Middle frontal gyrus (tissue), 1 donor: ENCODE data around the gene GSTK1.
"Not testable (repeated sequence)": the region's sequence is repeated elsewhere in the genome, so short reads cannot be mapped to it uniquely, and the experiment has no call there.

ENCODE experiments used
- DNase-seq: peaks from one replicate; pipeline ENCODE4 v3.0.0-alpha.2; 2015; ENCODE audit warnings: low spot score; ENCODE audit errors: extremely low spot score

The GSTK1 gene

DNA sequence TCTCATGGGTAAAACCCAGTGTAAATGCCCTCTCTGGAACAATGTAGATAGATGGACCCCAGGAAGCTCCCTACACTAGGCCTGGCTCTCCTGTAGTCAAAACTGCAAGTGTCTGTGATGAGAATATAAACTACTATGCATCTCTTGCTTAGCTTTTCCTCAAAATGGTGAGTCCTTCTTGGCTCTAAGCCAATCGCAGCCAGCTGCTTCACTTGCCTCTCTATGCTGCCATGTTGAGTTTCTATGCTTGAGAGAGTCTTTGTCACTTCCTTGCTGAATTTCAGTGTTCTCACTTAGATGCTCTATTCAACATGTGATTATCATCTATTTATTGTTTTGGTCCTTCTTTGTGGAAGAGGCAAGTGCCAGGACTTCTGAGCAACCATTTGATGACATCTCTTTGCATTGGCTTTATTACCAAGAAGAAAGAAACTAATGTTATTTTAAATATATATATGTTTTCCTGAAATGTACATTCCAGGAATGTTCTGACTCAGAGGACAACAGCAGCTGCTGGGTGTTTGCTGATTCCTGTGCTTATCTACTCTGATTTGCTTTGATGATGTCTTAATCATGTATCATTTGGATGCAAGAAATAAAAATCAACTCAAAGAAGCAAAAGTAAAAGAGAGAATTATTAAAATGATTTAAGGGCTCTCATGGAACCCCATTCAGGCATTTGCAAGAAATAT, 24.8 kb upstream of the GSTK1 start:
- no peak for DNase-seq

DNA sequence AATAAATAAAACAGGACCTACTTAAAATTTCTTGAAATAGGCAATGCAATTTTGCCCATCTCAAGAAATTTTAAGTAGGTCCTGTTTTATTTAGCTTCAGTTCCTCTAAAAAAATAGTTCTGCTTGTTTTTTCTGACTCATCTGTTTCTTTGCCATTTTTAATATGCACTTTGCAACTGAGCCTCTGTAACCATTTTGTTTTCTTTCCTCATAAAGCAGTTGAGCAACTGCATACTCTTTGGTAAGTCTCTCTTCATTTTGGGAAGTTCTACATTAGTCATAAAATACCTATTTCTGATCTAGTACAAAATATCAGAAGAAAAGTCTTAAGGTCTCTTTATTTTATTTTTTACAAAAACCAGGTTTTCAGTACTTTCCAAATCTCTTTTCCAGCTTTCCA, 23.4 kb upstream of the GSTK1 start:
- no peak for DNase-seq

DNA sequence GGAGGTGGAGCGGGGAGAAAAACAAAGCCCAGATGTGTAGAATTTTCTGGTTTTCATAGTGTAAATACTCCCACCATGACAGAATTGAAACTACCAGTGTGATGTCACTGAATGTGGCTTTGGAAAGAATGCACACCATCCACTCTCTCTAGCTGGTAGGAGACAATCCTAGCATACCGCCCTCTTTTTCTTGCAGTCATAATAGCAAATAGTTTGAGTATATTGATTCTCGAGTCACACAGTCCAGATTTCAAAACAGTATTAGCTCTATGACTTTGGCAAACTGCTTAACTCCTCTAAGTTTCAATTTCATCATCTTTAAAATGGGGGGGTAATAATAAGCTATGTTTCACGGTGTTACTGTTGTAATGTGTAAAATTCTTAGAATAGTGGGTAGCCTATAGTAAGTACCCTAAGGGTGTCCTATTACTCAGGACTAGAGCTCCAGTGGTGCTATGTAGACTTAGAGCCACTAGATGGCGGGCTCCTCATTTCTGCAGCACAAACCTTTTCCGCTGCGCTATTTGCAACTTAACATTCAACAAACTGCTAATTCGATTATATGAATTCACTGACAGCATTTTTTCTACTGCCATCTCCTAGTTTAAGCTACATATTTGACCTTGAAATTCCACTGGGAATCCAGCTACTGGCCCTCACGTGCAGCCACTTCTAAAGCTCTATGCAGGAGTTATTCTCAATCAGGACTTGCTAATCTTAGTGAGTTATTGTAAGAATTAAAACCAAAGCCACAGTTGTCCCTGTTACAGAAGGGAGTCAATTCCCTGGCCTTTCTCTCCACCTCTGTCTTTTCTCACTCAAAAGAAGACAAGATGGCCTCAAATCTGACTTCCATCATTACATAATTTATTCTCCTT, 22.7 kb upstream of the GSTK1 start:
- DNase-seq, result peak; percentile 73

DNA sequence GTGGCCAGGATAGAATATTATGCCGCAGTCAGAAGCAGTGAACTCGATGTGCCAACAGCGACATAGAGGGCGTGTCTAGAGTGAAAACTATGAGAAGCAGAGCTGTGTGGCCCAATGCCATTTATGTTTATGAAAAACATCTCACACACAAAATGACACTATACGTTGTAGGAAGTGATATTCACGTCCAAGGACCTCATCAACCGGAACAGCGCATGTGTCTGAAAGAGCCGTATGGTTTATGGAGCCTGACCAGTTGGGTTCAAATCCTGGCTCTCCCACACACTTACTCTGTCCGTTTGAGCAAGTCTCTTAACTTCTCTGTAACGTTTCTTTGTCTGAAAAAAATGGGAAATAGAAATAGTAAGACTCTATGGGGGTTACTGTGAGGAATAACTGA, 20.9 kb upstream of the GSTK1 start:
- DNase-seq, result no peak

DNA sequence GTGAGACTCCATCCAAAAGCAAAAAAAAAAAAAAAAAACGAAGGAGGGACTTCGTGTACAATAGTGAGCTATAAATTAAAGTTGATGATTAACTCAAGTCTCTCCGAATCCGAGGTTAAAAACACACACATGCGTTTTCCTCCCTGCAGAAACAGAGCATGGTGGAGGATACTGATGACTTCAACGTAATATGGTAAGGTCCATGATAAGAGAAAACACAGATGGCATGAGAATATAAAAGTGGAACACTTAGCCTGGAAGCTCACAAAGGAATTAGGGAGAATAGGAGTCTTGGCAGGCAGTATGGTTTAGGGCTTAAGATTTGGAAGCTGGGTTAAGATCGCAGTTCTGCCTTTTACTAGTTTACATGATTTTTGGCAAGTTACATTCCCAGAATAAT, 20.1 kb upstream of the GSTK1 start:
- no peak for DNase-seq

DNA sequence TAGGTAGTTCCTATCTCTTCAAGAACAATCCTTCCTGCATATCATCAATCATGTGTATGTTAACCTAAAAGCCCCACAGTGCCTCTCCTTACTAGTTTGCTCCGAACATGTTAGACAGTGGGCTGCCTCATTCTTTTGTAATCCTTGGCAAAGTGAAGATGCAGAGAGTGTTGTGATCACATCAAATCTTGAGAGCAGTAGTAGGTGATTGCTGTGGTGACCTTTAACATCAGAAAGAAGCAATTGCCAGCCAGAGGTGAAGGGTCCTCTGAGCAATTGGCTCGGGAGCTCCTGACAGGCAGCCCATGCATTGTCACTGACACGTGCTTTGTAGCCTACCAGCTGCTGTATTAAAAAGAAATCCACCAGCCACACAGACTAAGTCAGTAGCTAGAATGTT, 19.6 kb upstream of the GSTK1 start:
- DNase-seq, result no peak

DNA sequence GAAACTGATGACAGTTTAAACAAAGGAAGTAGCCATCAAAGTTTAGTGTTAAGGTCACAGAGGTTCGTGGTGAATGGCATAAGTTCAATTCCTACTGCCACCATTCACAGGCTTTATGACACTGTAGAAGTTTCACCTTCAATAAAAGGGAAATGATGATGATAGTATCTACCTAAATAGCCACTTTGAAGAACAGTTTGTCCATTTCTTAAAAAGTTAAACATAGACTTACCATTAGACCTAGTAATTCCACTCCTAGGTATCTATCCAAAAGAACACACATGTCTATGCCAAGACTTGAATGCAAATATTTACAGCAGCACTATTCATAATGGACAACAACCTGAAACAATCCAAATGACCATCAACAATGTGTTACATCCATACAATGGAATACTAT, 18.9 kb upstream of the GSTK1 start:
- DNase-seq, result no peak

DNA sequence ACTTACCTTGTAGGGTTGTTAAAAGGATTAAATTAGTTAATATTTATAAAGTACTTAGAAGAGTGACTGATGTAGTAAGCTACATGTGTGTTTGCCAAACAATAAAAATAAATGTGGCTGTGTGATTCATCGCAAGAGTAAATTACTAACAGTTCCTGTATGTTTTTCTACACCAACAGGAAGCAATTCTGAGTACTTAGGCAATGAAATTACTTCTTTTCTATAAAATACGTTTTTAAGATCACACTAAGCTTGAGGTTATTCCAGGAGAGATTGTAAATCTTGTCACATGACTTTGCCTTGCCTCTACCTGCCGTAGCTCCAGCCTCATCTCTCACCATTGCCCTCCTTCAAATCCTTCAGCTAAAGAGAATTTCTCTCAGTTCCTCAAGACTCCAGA, 18.1 kb upstream of the GSTK1 start:
- DNase-seq, result no peak

DNA sequence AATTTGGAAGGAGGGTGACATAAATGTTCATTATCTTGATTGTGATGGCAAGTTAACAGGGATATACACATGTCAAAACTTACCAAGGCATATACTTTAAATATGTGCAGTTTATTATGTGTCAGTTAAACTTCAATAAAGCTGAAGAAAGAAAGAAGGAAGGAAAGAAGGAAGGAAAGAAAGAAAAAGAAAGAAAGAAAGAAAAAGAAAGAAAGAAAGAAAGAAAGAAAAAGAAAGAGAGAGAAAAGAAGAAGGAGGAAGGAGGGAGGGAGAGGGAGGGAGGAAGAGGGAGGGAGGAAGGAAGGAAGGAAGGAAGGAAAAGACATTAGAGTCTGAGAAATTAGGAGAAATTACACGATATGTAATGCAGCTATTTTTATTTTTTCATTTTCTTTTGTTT, 15.9 kb upstream of the GSTK1 start:
- DNase-seq, result no peak

DNA sequence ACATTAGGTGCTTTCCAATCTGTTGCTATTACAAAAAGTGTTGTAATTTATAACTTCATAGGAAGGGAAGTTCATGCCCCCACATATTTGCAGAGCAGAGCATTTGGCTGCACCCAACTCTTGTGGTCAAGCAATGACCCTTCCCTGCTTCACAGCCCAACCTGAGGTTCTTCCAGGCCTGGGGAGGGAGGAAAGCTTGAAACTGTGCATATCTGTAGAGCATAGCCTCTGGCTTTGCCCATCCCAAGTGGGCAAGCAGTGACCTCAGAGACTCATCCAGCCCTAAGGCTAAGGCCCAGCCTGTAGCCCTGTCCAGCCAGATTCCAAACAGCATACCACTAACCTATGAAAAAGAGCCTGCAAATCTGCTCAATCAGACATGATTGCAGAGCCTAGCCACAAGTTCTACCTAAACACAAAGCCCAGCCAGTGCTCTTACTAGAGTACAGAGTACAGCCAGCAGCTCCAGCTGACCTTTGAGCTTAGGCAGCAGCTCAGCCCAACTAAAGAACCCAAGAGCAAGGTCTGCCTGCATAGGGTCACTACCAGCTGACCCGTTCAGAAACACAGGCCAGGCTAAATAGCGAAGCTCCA, 14.4 kb upstream of the GSTK1 start:
- no peak for DNase-seq

DNA sequence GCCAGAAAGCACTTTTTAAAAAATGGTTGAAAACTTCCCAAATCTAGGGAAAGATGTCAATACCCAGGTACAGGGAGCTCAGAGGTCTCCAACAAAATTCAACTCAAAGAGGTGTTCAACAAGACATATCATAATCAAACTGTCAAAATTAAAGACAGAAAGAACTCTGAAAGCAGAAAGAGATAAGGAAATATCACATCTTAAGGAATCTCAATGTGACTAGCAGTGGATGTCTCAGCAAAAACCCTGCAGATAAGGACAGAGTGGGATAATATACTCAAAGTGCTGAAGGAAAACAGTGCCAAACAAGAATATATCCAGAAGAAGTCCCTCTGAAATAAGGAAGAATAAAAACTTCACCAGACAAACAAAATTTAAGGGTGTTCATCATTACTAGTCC, 13.0 kb upstream of the GSTK1 start:
- DNase-seq, result no peak

DNA sequence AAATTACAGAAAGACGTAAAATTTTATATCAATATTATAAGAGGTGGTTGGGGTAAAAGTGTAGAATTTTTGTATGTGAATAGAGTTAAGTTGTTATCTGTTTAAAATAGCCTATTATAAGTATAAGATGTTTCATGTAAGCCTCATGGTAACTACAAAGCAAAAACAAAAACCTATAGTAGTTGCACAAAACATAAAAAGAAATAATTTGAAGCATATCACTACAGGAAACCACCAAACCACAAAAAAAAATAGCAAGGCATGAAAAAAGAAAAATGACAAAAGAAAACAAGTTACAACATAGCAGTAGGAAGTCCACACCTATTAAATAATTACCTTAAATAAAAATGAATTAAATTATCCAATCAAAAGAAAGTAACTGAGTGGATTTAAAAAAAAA, 12.4 kb upstream of the GSTK1 start:
- no peak for DNase-seq

DNA sequence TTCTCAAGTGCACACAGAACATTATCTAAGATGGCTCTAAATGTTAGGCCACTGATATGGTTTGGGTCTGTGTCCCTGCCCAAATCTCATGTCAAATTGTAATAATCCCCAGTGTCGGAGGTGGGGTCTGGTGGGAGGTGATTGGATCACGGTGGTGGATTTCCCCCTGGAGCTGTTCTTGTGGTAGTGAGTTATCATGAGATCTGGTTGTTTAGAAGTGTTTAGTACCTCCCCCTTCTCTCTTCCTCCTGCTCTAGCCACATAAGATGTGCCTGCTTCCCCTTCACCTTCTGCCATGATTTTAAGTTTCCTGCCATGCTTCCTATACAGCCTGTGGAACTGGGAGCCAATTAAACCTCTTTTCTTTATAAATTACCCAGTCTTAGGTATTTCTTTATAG, 11.2 kb upstream of the GSTK1 start:
- DNase-seq, result no peak

DNA sequence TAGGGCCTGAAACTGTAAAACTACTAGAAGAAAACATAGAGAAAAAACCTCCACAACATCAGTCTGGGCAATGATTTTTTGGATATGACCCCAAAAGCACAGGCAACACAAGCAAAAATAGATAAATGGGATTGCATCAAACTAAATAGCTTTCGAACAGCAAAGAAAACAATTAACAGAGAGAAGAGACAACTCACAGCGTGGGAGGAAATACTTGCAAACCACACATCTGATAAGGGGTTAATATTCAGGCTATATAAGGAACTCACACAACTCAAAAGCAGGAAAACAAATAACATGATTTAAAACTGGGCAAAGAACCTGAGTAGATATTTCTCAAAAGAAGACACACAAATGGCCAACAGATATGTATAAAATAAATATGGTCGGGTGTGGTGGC, 7.7 kb upstream of the GSTK1 start:
- no peak for DNase-seq

DNA sequence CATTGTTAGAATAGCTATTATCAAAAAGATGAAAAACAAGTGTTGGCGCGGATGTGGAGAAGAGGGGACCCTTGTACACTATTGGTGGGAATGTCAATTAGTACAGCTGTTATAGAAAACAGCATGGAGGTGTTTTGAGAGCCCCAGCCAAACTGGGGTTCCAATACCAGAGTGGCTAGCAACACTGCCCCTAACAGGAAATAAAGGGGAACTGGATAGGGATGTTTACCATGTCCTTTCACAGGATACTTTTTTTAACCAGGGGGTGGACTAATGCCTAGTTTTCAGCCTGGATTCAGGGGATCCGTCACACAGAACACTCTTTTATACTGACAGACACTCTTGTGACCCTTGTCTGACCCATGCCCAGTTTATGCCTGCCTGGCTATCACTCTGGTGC, 6.9 kb upstream of the GSTK1 start:
- DNase-seq, result no peak

DNA sequence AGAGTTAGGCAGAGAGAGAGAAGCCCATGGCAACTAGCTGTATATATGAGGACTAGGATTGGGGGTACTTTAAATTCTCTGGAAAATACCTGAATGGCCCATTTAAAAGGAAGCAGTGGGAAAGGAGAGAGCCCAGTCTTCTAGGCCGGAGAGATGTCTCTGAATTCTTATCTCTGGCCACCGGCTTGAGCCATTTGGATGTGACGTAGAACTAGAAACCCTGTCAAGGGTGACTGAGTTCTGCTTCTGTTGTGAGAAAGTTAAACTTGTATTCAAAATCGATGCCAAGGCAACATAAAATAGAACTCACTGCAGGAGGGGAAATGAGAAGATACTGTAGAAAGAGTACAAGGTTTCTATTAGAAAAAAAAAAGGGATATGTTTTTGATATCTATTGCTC, 6.3 kb upstream of the GSTK1 start:
- DNase-seq, result no peak

DNA sequence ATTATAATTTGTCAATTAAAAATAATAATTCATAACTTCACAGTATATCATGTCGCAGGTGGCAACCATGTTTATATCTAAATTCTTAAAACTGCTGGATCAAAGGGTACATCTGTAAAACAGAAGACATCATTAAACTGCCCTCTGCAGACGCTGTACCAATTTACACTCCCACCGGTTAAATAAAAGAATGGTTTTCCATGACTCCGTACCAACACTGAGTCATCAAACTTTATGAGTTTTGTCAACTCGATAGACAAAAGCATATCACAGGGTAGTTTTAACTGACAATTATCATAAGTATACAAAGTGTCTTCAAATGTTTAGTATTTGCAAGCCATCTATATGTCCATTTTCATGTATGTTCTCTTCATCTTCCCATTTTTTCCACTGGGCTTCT, 5.7 kb upstream of the GSTK1 start:
- no peak for DNase-seq

DNA sequence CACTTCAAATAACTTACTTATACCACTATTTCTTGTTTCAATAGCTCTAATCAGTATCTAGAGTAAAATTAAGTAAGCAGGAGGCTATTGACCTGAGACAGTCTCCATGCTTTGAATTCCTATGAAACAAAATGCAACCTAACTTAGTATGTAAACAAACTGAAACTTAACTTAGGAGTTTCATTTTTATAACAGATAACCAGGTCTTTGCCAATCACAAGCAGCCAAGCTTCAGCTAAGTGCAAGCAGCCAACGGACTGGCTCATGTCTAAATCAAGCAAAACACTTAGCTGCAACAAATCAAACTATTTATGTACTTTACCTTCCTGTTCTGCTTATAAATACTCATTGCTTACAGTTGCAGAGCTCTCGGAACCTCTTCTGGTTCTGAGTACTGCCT, 4.4 kb upstream of the GSTK1 start:
- no peak for DNase-seq

DNA sequence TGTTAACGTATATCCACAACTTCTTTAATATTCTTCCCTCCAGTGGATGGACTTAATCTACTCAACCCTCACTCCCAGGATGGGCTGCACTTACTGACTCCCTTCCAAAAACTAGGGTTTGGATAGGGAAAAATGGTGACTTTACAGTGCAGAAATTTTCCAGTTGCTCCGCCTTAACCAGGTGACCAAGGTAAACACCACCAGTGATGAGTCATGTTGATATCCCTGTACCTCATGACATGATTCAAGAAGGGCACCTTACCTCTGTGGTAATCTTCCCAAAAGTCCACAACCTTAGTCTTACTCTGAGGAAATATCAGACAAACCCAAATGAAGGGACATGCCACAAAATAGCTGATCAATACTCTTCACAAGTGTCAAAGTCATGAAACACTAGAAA, 3.5 kb upstream of the GSTK1 start:
- no peak for DNase-seq

DNA sequence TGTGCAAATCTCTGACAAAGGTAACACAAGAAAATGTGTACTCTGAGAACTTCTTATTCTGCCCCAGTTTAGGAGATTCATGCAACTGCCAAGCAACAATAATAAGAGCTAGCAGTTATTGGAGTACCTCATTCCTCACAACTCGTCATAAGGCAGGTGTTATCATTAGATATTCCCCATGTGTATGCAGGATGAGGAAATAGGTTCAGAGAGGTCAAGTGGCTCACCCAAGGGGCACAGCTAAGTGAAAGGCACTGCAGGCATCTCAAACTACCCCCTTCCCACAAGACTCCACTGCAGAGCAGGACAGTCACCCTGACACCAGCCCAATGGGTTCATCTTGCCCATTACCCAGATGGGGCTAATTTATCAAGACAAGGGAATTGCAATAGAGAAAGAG, 1.3 kb upstream of the GSTK1 start:
- no peak for DNase-seq

DNA sequence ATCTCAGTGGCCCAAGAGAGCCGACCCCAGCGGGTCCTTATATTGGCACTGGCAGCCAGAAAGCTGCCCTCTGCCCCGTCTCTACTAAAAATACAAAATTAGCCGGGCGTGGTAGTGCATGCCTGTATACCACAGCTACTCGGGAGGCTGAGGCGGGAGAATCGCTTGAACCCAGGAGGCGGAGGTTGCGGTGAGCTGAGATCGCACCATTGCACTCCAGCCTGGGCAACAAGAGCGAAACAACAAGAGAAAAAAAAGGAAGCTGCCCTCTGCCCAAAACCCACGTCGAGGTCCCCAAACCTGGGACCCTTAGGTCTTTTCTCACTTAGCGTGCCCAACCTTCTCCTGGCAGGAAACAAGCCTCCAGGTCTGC, 941 bp downstream of the GSTK1 start:
- DNase-seq, result not testable (repeated sequence)

DNA sequence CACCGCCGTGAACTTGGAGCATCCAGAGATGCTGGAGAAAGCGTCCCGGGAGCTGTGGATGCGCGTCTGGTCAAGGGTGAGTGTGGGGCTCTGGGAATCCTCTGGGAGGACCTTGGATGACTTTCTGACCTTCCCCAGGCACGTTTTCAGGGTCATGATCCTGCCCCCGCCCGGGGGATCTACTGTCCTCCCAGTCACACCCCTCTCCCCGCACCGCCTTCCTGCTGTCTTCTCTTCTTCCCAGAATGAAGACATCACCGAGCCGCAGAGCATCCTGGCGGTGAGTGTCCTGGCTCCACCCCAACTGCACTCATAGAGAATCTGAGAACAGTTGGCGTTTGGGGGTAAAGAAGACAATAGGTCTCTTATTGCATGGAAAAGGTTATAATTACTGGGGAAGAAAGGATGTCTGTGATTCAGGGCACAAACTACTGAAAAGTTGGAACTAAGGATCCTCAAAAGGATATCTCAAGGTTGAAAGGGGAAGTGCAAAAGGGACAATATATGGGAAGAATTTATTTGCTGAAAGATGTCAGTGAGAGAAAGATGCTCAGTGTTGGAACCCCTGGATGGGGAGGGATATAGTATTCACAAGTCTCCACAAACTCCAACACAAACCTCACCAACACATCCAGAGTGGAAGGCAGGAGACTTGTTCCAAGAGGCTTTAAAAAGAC, 1.9 kb downstream of the GSTK1 start:
- DNase-seq, result no peak
